ENCODE measurements around the gene TAF1. TPM values are rescaled to one million over a fixed set of nuclear protein-coding genes. Genes with fewer than 3 reads are reported as not detected.
A peak's percentile ranks its signal among the peaks of the same experiment; 100 is the strongest.
"Not testable (repeated sequence)": the region's sequence is repeated elsewhere in the genome, so short reads cannot be mapped to it uniquely, and the experiment has no call there.

The TAF1 gene
- total RNA-seq, 2 donors from 2014 or later, result 24.4 to 38.9 TPM

DNA sequence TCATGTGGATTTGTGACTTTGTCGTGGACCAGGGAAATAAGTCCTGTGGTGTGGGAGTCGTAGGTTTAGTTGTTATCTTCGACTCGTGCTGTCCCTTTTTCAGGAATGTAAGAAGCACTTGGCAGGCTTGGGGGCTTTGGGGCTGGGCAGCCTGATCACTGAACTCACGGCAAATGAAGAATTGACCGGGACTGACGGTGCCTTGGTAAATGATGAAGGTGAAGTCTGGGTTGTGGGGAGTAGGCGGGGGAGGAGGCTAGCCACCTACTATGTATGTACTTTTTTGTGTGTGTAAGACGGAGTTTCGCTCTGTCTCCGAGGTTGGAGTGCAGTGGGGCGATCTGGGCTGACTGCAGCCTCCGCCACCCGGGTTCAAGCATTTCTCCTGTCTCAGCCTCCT is 1.2 kb downstream of the TAF1 start:
- Histone ChIP-seq H3K36me3 (replicated peaks in 1 of 2; ENCODE audit: insufficient read depth in 1 of 2, low read depth in 2 of 2) (no peaks in the 10 kb centered on the region), H3K27ac (peak overlapping the region in 2 of 4 donors; percentile 80 to 90), H3K4me3 (peak overlapping the region in 1 of 2 donors; percentile 15), H3K4me1 (peaks cover 18% of the 10 kb centered on the region), H3K27me3 (no peaks in the 10 kb centered on the region), H3K9me3 (no peaks in the 10 kb centered on the region)
- intact Hi-C loops (cut with DNase I), result no loop called here
- TF ChIP-seq POLR2A (IDR thresholded peaks at IDR 0.05), result no peak
- TF ChIP-seq, protein P1, sequence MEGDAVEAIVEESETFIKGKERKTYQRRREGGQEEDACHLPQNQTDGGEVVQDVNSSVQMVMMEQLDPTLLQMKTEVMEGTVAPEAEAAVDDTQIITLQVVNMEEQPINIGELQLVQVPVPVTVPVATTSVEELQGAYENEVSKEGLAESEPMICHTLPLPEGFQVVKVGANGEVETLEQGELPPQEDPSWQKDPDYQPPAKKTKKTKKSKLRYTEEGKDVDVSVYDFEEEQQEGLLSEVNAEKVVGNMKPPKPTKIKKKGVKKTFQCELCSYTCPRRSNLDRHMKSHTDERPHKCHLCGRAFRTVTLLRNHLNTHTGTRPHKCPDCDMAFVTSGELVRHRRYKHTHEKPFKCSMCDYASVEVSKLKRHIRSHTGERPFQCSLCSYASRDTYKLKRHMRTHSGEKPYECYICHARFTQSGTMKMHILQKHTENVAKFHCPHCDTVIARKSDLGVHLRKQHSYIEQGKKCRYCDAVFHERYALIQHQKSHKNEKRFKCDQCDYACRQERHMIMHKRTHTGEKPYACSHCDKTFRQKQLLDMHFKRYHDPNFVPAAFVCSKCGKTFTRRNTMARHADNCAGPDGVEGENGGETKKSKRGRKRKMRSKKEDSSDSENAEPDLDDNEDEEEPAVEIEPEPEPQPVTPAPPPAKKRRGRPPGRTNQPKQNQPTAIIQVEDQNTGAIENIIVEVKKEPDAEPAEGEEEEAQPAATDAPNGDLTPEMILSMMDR (IDR thresholded peaks at IDR 0.05), result no peak
- DNase-seq, result no peak
- ATAC-seq, result no peak
- 20% methylated on average over 14 of the region's 14 CpGs; no CpG with 5 or more reads in 1 of the 2 donors for WGBS, 2 donors

DNA sequence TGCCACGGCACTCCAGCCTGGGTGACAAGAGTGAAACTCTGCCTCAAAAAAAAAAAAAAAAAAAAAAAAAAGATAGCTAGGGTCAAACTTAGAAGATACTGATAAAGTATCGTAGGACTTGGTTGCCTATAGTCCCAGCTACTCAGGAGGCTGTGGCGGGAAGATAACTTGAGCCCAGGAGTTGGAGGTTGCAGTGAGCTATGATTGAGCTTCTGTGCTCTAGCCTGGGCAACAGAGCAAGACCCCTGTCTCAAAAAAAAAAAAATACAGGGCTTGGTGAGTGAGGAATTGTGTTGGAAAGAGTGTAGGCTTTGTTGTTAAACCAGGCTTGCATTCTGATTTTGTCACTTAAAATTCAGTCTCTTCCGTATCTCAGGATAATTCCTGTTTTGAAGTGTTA is 6.2 kb downstream of the TAF1 start:
- Histone ChIP-seq H3K9me3 (no peaks in the 10 kb centered on the region), H3K36me3 (replicated peaks in 1 of 2; ENCODE audit: insufficient read depth in 1 of 2, low read depth in 2 of 2) (peaks cover 0 to 4% of the 10 kb centered on the region in 2 donors), H3K4me1 (peaks cover 9% of the 10 kb centered on the region), H3K27ac (no peak overlapping the region), H3K27me3 (no peaks in the 10 kb centered on the region), H3K4me3 (no peak overlapping the region)
- no peak for DNase-seq
- 83 to 87% methylated on average over 4 of the region's 4 CpGs for WGBS, 2 donors
- no peak for TF ChIP-seq POLR2A (IDR thresholded peaks at IDR 0.05)
- TF ChIP-seq, protein P1 (IDR thresholded peaks at IDR 0.05), result no peak
- intact Hi-C loops (cut with DNase I), result no loop called here
- ATAC-seq, result no peak

DNA sequence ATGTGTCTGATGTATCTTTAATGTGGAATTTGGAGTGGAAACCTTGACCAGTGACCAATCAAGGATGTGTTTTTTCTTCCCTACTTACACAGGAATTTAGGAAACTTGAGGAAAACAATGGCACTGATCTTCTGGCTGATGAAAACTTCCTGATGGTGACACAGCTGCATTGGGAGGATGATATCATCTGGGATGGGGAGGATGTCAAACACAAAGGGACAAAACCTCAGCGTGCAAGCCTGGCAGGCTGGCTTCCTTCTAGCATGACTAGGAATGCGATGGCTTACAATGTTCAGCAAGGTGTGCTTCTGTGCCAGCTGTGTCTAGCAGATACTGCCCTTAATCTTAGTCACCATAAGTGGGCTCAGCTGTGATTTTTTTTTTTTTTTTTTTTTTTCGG is 12.6 kb downstream of the TAF1 start:
- ATAC-seq (no peak), DNase-seq (no peak)
- no peaks in the 10 kb centered on the region for H3K27me3 ChIP-seq
- no peak overlapping the region for H3K4me3 ChIP-seq
- H3K9me3 ChIP-seq, result no peaks in the 10 kb centered on the region
- WGBS, 2 donors, result 67 to 88% methylated on average over 2 of the region's 3 CpGs
- H3K4me1 ChIP-seq, result no peaks in the 10 kb centered on the region
- TF ChIP-seq, protein P1 (IDR thresholded peaks at IDR 0.05), result no peak
- no peak for TF ChIP-seq POLR2A (IDR thresholded peaks at IDR 0.05)
- intact Hi-C loops (cut with DNase I), result no loop called here
- H3K27ac ChIP-seq, result no peak overlapping the region
- peaks cover 0 to 8% of the 10 kb centered on the region in 2 donors for H3K36me3 ChIP-seq (replicated peaks in 1 of 2; ENCODE audit: insufficient read depth in 1 of 2, low read depth in 2 of 2)

DNA sequence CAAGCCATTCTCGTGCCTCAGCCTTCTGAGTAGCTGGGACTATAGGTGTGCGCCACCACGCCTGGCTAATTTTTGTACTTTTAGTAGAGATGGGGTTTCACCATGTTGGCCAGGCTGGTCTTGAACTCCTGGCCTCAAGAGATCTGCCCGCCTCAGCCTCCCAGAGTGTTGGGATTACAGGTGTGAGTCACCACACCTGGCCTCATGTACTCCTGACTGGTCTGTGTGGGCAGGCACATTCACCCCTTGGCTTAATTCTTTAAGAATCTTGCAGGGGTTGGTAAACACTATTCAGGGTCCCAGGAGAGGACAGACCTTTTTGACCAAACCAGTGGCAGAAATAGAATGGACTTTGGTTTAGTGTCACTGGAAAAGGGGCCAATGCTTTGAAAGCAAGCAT is 25.6 kb downstream of the TAF1 start:
- not testable (repeated sequence) for DNase-seq; H3K36me3 ChIP-seq (replicated peaks in 1 of 2; ENCODE audit: insufficient read depth in 1 of 2, low read depth in 2 of 2)

DNA sequence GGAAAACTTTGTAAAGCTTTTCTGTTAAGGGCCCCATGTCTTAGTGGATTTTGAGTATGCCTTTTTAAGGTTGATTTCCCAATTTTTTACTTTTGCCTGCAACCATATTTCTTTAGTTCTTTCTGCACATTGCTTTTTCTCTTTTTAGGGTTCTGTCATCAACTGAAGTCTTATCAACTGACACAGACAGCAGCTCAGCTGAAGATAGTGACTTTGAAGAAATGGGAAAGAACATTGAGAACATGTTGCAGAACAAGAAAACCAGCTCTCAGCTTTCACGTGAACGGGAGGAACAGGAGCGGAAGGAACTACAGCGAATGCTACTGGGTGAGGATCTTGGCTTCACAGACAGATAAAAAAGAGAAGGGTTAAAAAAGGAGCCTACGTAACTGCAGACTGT is 27.8 kb downstream of the TAF1 start:
- H3K27ac ChIP-seq, result no peak overlapping the region
- DNase-seq (no peak), ATAC-seq (no peak)
- TF ChIP-seq, protein P1 (IDR thresholded peaks at IDR 0.05), result no peak
- no peak for TF ChIP-seq POLR2A (IDR thresholded peaks at IDR 0.05)
- H3K4me3 ChIP-seq, result no peak overlapping the region
- intact Hi-C loops (cut with DNase I), result no loop called here
- peaks cover 0 to 11% of the 10 kb centered on the region in 2 donors for H3K36me3 ChIP-seq (replicated peaks in 1 of 2; ENCODE audit: insufficient read depth in 1 of 2, low read depth in 2 of 2)
- H3K27me3 ChIP-seq, result no peaks in the 10 kb centered on the region
- H3K4me1 ChIP-seq, result no peaks in the 10 kb centered on the region
- no peaks in the 10 kb centered on the region for H3K9me3 ChIP-seq
- 91 to 98% methylated on average over 5 of the region's 5 CpGs for WGBS, 2 donors

More for the DNA sequence above, 25.6 kb downstream of the TAF1 start:
- H3K27me3 ChIP-seq; H3K4me3 ChIP-seq; ATAC-seq; H3K4me1 ChIP-seq; intact Hi-C loops (cut with DNase I); H3K9me3 ChIP-seq; H3K27ac ChIP-seq: not testable (repeated sequence)
- WGBS, 2 donors, result 92 to 100% methylated on average over 2 to 4 of the region's 4 CpGs

All from body of pancreas (tissue), 4 donors.